Adrenal gland (tissue), 12 donors: Measurements from ENCODE around the gene SOX2. TPM values are rescaled to one million over a fixed set of nuclear protein-coding genes. Genes with fewer than 3 reads are reported as not detected.

Experiments used
- DNase-seq, 7 donors: peaks; one replicate each; pipeline ENCODE4 v3.0.0-alpha.2; 2019 to 2020
- H3K27ac ChIP-seq, 5 donors: fragments of 200-600 bp; sonication (generic) in 4 of 5; 1 replicate in 3 of 5; 2 replicates in 2 of 5; pipeline versions ENCODE4 v1.5.1 to v1.8.0; 2016 to 2020; ENCODE audit warnings: mild to moderate bottlenecking in 1 of 5
- H3K27me3 ChIP-seq: fragments of 200-600 bp; 2 replicates; pipeline ENCODE4 v1.8.0; 2021
- H3K36me3 ChIP-seq, 2 donors: fragments of 200-600 bp; replicated peaks in 1 of 2; 1 replicate in 1 of 2; 2 replicates in 1 of 2; pipeline versions ENCODE4 v1.5.1 to v1.8.0; 2018 to 2022
- H3K4me1 ChIP-seq, 2 donors: fragments of 200-600 bp; replicated peaks in 1 of 2; 1 replicate in 1 of 2; 2 replicates in 1 of 2; pipeline versions ENCODE4 v1.5.1 to v1.8.0; 2018 to 2021
- H3K4me3 ChIP-seq, 4 donors: fragments of 200-600 bp; sonication (generic) in 3 of 4; one replicate each; pipeline ENCODE4 v1.5.1; 2016 to 2018
- H3K9me3 ChIP-seq, 3 donors: fragments of 200-600 bp; sonication (generic) in 1 of 3; replicated peaks in 1 of 3; 1 replicate in 2 of 3; 2 replicates in 1 of 3; pipeline versions ENCODE4 v1.5.1 to v1.8.0; 2016 to 2021
- CTCF ChIP-seq, 6 experiments: fragments of 450-650 bp in 4 of 6; fragments of 200-600 bp in 2 of 6; sonication (generic) in 1 of 6; IDR thresholded peaks; 1 replicate in 5 of 6; 2 replicates in 1 of 6; pipeline versions ENCODE4 v1.5.1 to v1.8.0; 2016 to 2021; ENCODE audit warnings: antibody characterized with exemption in 6 of 6, mild to moderate bottlenecking in 2 of 6, moderate library complexity in 1 of 6
- POLR2A ChIP-seq, 2 donors: fragments of 450-650 bp; IDR thresholded peaks; one replicate each; pipeline ENCODE4 v1.6.1; 2017; ENCODE audit warnings: antibody characterized with exemption in 2 of 2, mild to moderate bottlenecking in 2 of 2, moderate library complexity in 1 of 2
- WGBS, 4 donors: extraction: QIAGEN DNeasy Blood & Tissue Kit in 2 of 4; methylation state at CpG; one replicate each; pipeline versions ENCODE4 v1.1.5 to v1.1.7; 2013 to 2017; 5-methylcytosine and 5-hydroxymethylcytosine counted together
- intact Hi-C, 2 donors: fragments of 100-400 bp; cut with DNase I; formaldehyde crosslinking; loops; one replicate each; pipeline versions ENCODE4 v1.14.1 to v1.15.0; 2022 to 2023
- polyA plus RNA-seq, 3 donors: library from polyadenylated mRNA; stranded (reverse); fragments of 200-250 nt in 2 of 3; fragments of 350-450 nt in 1 of 3; fragmentation: Illumina TruSeq in 1 of 3; extraction: RNeasy Lipid Tissue Mini Kit (QIAGEN cat#74804) in 1 of 3; gene quantifications; one replicate each; pipeline ENCODE4 v1.2.3, GENCODE V29; 2013 to 2014
- total RNA-seq, 9 donors: library from RNA; depleted of rRNA in 4 of 9; stranded (reverse); fragments of >200 nt in 4 of 9; fragments of 120-200 nt in 1 of 9; fragmentation: NEBNext Ultra II Directional in 1 of 9; extraction: Animal tissue kit (Norgen Biotek cat#: 25700) in 1 of 9; gene quantifications; one replicate each; pipeline versions ENCODE4 v1.1.0 to v1.2.4, GENCODE V29; 2013 to 2023
- donor health status: healthy with polysubstance abuse.
- donor health status: Bipolar disorder and iron deficiency.
- donor health status: DM: yes; HTN: yes; CAD: no.
- donor health status: DM: no; HTN: no; CAD: no.
- donor health status: DM: no; HTN: no; CAD: no.
- donor health status: DM: yes; HTN: yes; CAD: no.

Gene SOX2
- total and polyA plus RNA-seq, 12 donors = 0.18 to 1.2 (median 0.54) TPM; not detected in 3

- H3K27me3 ChIP-seq = peaks cover 90% of the 10 kb centered on the region
Measured at GRCh38 chr3:181724192-181724965, 12.7 kb downstream of the SOX2 start.

GRCh38 chr3:181725131-181725731, 13.5 kb downstream of the SOX2 start:
- Histone ChIP-seq H3K9me3 (no peaks in the 10 kb centered on the region), H3K27ac (no peak overlapping the region), H3K27me3 (peaks cover 82% of the 10 kb centered on the region), H3K4me1 (peaks cover 4 to 19% of the 10 kb centered on the region in 2 donors), H3K36me3 (no peaks in the 10 kb centered on the region), H3K4me3 (no peak overlapping the region)
- TF ChIP-seq POLR2A (IDR thresholded peaks at IDR 0.05) (no peak), CTCF (IDR thresholded peaks at IDR 0.05) (no peak)
- intact Hi-C loops = no loop called here
- WGBS, 4 donors = 10 to 13% (median 12%) methylated on average over 23 to 24 of the region's 24 CpGs
- DNase-seq = no peak

More at GRCh38 chr3:181724192-181724965, 12.7 kb downstream of the SOX2 start:
- H3K4me1 ChIP-seq = peaks cover 4 to 19% of the 10 kb centered on the region in 2 donors
- H3K27ac ChIP-seq = no peak overlapping the region
- no peak for DNase-seq
- 16 to 19% (median 16%) methylated on average over 31 of the region's 31 CpGs for WGBS, 4 donors
- no peak for TF ChIP-seq CTCF (IDR thresholded peaks at IDR 0.05)
- no peak for TF ChIP-seq POLR2A (IDR thresholded peaks at IDR 0.05)
- H3K9me3 ChIP-seq = no peaks in the 10 kb centered on the region
- H3K36me3 ChIP-seq = no peaks in the 10 kb centered on the region
- intact Hi-C loops = no loop called here
- H3K4me3 ChIP-seq = no peak overlapping the region

- H3K27me3 ChIP-seq = peaks cover 81% of the 10 kb centered on the region
- no peak for TF ChIP-seq CTCF (IDR thresholded peaks at IDR 0.05)
- TF ChIP-seq POLR2A (IDR thresholded peaks at IDR 0.05) = no peak
- WGBS, 4 donors = 4 to 8% (median 6%) methylated on average over 14 to 15 of the region's 15 CpGs
- no peak overlapping the region for H3K4me3 ChIP-seq
- H3K9me3 ChIP-seq = no peaks in the 10 kb centered on the region
- DNase-seq = no peak
- H3K27ac ChIP-seq = no peak overlapping the region
- H3K4me1 ChIP-seq = peaks cover 4 to 19% of the 10 kb centered on the region in 2 donors
- intact Hi-C loops = no loop called here
- H3K36me3 ChIP-seq = no peaks in the 10 kb centered on the region
Measured at GRCh38 chr3:181725830-181726229, 14.1 kb downstream of the SOX2 start.

GRCh38 chr3:181726351-181727330, 14.9 kb downstream of the SOX2 start:
- H3K27ac ChIP-seq = no peak overlapping the region
- no peak for DNase-seq
- no peaks in the 10 kb centered on the region for H3K9me3 ChIP-seq
- H3K36me3 ChIP-seq = no peaks in the 10 kb centered on the region
- H3K27me3 ChIP-seq = peaks cover 76% of the 10 kb centered on the region
- intact Hi-C loops = no loop called here
- 5 to 8% (median 6%) methylated on average over 38 to 62 of the region's 62 CpGs for WGBS, 4 donors
- H3K4me3 ChIP-seq = peak overlapping the region in 1 of 4 donors; percentile 44
- peaks cover 4 to 19% of the 10 kb centered on the region in 2 donors for H3K4me1 ChIP-seq
- TF ChIP-seq CTCF (IDR thresholded peaks at IDR 0.05) (no peak), POLR2A (IDR thresholded peaks at IDR 0.05) (no peak)
